Vagina (tissue), 2 donors: Measurements from ENCODE around the gene TTC23L. TPM values are rescaled to one million over a fixed set of nuclear protein-coding genes. Genes with fewer than 3 reads are reported as not detected.

ENCODE experiments used
- DNase-seq, 2 donors: peaks; one replicate each; pipeline ENCODE4 v3.0.0-alpha.2; 2017; ENCODE audit errors: extremely low spot score in 2 of 2
- H3K27ac ChIP-seq: fragments of 200-600 bp; sonication (generic); one replicate; pipeline ENCODE4 v1.5.1; 2019
- H3K27me3 ChIP-seq: fragments of 200-600 bp; sonication (generic); one replicate; pipeline ENCODE4 v1.5.1; 2019
- H3K36me3 ChIP-seq, 2 donors: fragments of 200-600 bp; sonication (generic); one replicate each; pipeline ENCODE4 v1.5.1; 2017 to 2019
- H3K4me1 ChIP-seq: fragments of 200-600 bp; sonication (generic); one replicate; pipeline ENCODE4 v1.5.1; 2019
- H3K4me3 ChIP-seq, 2 donors: fragments of 200-600 bp; sonication (generic); 1 replicate in 1 of 2; 2 replicates in 1 of 2; pipeline ENCODE4 v1.5.1; 2016 to 2019
- H3K9me3 ChIP-seq: fragments of 200-600 bp; sonication (generic); one replicate; pipeline ENCODE4 v1.5.1; 2019
- CTCF ChIP-seq, 3 experiments: fragments of 450-650 bp in 2 of 3; fragments of 200-600 bp in 1 of 3; sonication (generic) in 1 of 3; IDR thresholded peaks; one replicate each; pipeline ENCODE4 v1.5.1; 2017 to 2019; ENCODE audit warnings: antibody characterized with exemption in 3 of 3, mild to moderate bottlenecking in 2 of 3, moderate library complexity in 2 of 3
- POLR2A ChIP-seq, 2 donors: fragments of 450-650 bp; IDR thresholded peaks; one replicate each; pipeline ENCODE4 v1.6.1; 2017; ENCODE audit warnings: antibody characterized with exemption in 2 of 2, mild to moderate bottlenecking in 2 of 2, moderate library complexity in 2 of 2
- POLR2AphosphoS5 ChIP-seq, 2 donors: sonication (generic); formaldehyde crosslinking; IDR thresholded peaks; one replicate each; pipeline ENCODE4 v1.9.0; 2017; ENCODE audit warnings: antibody characterized with exemption in 2 of 2, mild to moderate bottlenecking in 2 of 2, low read depth in 1 of 2; ENCODE audit not compliant: insufficient read depth in 1 of 2
- intact Hi-C: fragments of 100-400 bp; cut with DNase I; formaldehyde crosslinking; loops from one replicate; pipeline ENCODE4 v1.15.1; 2023
- total RNA-seq: library from RNA; depleted of rRNA; stranded (reverse); fragments of >200 nt; gene quantifications from one replicate; pipeline ENCODE4 v1.2.3, GENCODE V29; 2016

TTC23L gene
- total RNA-seq: 0.25 TPM

GRCh38 chr5:34838785-34839714 is at the start of gene TTC23L:
Gene TTC23L (plus strand): TSS chr5:34839164. CDS start chr5:34840672, 1,508 bp downstream.
- Histone ChIP-seq H3K27ac (peak within 1 kb of the TSS; percentile 42), H3K9me3 (no peaks in the 10 kb centered on the region), H3K36me3 (no peaks in the 10 kb centered on the region), H3K27me3 (no peaks in the 10 kb centered on the region), H3K4me3 (peak within 1 kb of the TSS; percentile 46 to 59), H3K4me1 (peaks cover 6% of the 10 kb centered on the region)
- TF ChIP-seq POLR2A (IDR thresholded peaks at IDR 0.05) (peak in 1 of 2 donors; percentile 1), CTCF (IDR thresholded peaks at IDR 0.05) (no peak), POLR2AphosphoS5 (IDR thresholded peaks at IDR 0.05; ENCODE audit: insufficient read depth in 1 of 2, low read depth in 1 of 2) (peak; percentile 52 to 75)
- intact Hi-C loops: no loop called here
- DNase-seq: peak in 1 of 2 donors; percentile 91

- no peak overlapping the region for H3K4me3 ChIP-seq
- peaks cover 9% of the 10 kb centered on the region for H3K4me1 ChIP-seq
- H3K27me3 ChIP-seq: no peaks in the 10 kb centered on the region
- H3K36me3 ChIP-seq: no peaks in the 10 kb centered on the region
- DNase-seq: no peak
- no peaks in the 10 kb centered on the region for H3K9me3 ChIP-seq
- intact Hi-C loops: no loop called here
- TF ChIP-seq POLR2A (IDR thresholded peaks at IDR 0.05) (no peak), CTCF (IDR thresholded peaks at IDR 0.05) (no peak)
- H3K27ac ChIP-seq: no peak overlapping the region
These were observed 49.3 kb upstream of the TTC23L start for GRCh38 chr5:34789639-34790038.

- H3K36me3 ChIP-seq: no peaks in the 10 kb centered on the region
- no peak for TF ChIP-seq POLR2A (IDR thresholded peaks at IDR 0.05)
- TF ChIP-seq POLR2AphosphoS5 (IDR thresholded peaks at IDR 0.05; ENCODE audit: insufficient read depth in 1 of 2, low read depth in 1 of 2): no peak
- TF ChIP-seq CTCF (IDR thresholded peaks at IDR 0.05): no peak
- intact Hi-C loops: no loop called here
- no peak for DNase-seq
- H3K9me3 ChIP-seq: no peaks in the 10 kb centered on the region
- H3K4me1 ChIP-seq: peaks cover 9% of the 10 kb centered on the region
- H3K4me3 ChIP-seq: no peak overlapping the region
- no peaks in the 10 kb centered on the region for H3K27me3 ChIP-seq
- H3K27ac ChIP-seq: no peak overlapping the region
These were observed 48.9 kb upstream of the TTC23L start for GRCh38 chr5:34790069-34790468.

- Histone ChIP-seq H3K9me3 (no peaks in the 10 kb centered on the region), H3K27ac (no peak overlapping the region), H3K36me3 (peaks cover 0 to 5% of the 10 kb centered on the region in 2 donors), H3K4me3 (no peak overlapping the region), H3K27me3 (no peaks in the 10 kb centered on the region), H3K4me1 (peaks cover 9% of the 10 kb centered on the region)
- no peak for TF ChIP-seq CTCF (IDR thresholded peaks at IDR 0.05)
- DNase-seq: no peak
- intact Hi-C loops: no loop called here
These were observed 47.2 kb upstream of the TTC23L start for GRCh38 chr5:34791761-34792244.
